HepG2 (cell line): Measurements from ENCODE around the gene DENND2A. TPM values are rescaled to one million over a fixed set of nuclear protein-coding genes. Genes with fewer than 3 reads are reported as not detected.
A peak's percentile ranks its signal among the peaks of the same experiment; 100 is the strongest.

Source experiments
- ATAC-seq: fragments of 200-7000 bp; cut with Tn5 transposase; 3 replicates; pipeline ENCODE4 v1.9.1; 2020; ENCODE audit warnings: mild to moderate bottlenecking, moderate library complexity
- BruUV-seq: library from RNA; stranded (reverse); fragments of 400-500 nt; replicated peaks from 2 replicates; lab custom pipeline; 2021; lab: Mats Ljungman, UMichigan
- CTCF ChIA-PET: fragments of 300-600 bp; formaldehyde crosslinking; extraction: SDS; loops from one replicate; lab custom pipeline; 2021; ENCODE audit warnings: low total read pairs, inconsistent platforms, low intra/inter-chr PET ratio; lab: Yijun Ruan, JAX
- POLR2A ChIA-PET: fragments of 350-600 bp; sonication (Branson Sonifier 250); formaldehyde crosslinking; loops from one replicate; lab custom pipeline; 2020; ENCODE audit warnings: antibody characterized with exemption, inconsistent platforms; lab: Yijun Ruan, JAX
- DNase-seq: peaks from one replicate; pipeline ENCODE4 v3.0.0-alpha.2; 2015; ENCODE audit warnings: low spot score
- FAIRE-seq: peaks from 3 replicates; lab custom pipeline; 2011; peaks lifted over from hg19 to GRCh38; lab: Jason Lieb, UNC
- H2AFZ ChIP-seq: one replicate; pipeline ENCODE4 v1.6.1; 2011; ENCODE audit warnings: low read length, inconsistent platforms
- H3K27ac ChIP-seq: fragments of 300-600 bp; 3 replicates; pipeline ENCODE4 v1.8.0; 2011; ENCODE audit warnings: mixed run types, mild to moderate bottlenecking, mixed read lengths, low read length, inconsistent platforms; ENCODE audit not compliant: insufficient read depth; ENCODE audit errors: extremely low read length
- H3K27me3 ChIP-seq, 2 experiments: fragments of 200-600 bp in 1 of 2; 2 replicates in 1 of 2; 3 replicates in 1 of 2; pipeline versions ENCODE4 v1.6.0 to v1.8.0; 2011; ENCODE audit warnings: low read length in 2 of 2, mild to moderate bottlenecking in 2 of 2, moderate library complexity in 2 of 2, inconsistent platforms in 1 of 2; ENCODE audit not compliant: insufficient read depth in 2 of 2, control insufficient read depth in 1 of 2
- H3K36me3 ChIP-seq, 2 experiments: fragments of 200-600 bp in 1 of 2; replicated peaks in 1 of 2; 2 replicates in 1 of 2; 3 replicates in 1 of 2; pipeline versions ENCODE4 v1.5.1 to v1.8.0; 2011; ENCODE audit warnings: low read length in 2 of 2, inconsistent platforms in 1 of 2; ENCODE audit not compliant: insufficient read depth in 2 of 2, control insufficient read depth in 1 of 2
- H3K4me1 ChIP-seq: 2 replicates; pipeline ENCODE4 v1.5.1; 2012; ENCODE audit warnings: low read length, inconsistent platforms; ENCODE audit not compliant: insufficient read depth
- H3K4me2 ChIP-seq: 2 replicates; pipeline ENCODE4 v1.6.0; 2011; ENCODE audit warnings: low read depth, low read length, inconsistent platforms
- H3K4me3 ChIP-seq, 3 experiments: fragments of 200-600 bp in 1 of 3; sonication (generic), shearing (Covaris generic) in 1 of 3; replicated peaks in 1 of 3; 2 replicates each; pipeline ENCODE4 v1.5.1; 2011 to 2016; ENCODE audit warnings: low read length in 3 of 3, inconsistent platforms in 2 of 3, low read depth in 2 of 3, mild to moderate bottlenecking in 2 of 3, control low read depth in 1 of 3, mixed read lengths in 1 of 3; ENCODE audit not compliant: insufficient read depth in 1 of 3
- H3K79me2 ChIP-seq: one replicate; pipeline ENCODE4 v1.6.1; 2011; ENCODE audit warnings: low read length, inconsistent platforms; ENCODE audit not compliant: insufficient read depth
- H3K9ac ChIP-seq: 2 replicates; pipeline ENCODE4 v1.6.0; 2011; ENCODE audit warnings: mild to moderate bottlenecking, low read depth, low read length, inconsistent platforms; ENCODE audit not compliant: insufficient read depth
- H3K9me3 ChIP-seq: 2 replicates; pipeline ENCODE4 v1.5.1; 2012; ENCODE audit warnings: mild to moderate bottlenecking, low read length
- H4K20me1 ChIP-seq: 2 replicates; pipeline ENCODE4 v1.6.0; 2011; ENCODE audit warnings: inconsistent platforms, mild to moderate bottlenecking, low read length, moderate library complexity; ENCODE audit not compliant: insufficient read depth
- CEBPZ ChIP-seq: IDR thresholded peaks from 2 replicates; pipeline ENCODE4 v1.6.1; 2012; ENCODE audit warnings: low read length, improper control_type of control experiment
- EED ChIP-seq: sonication (generic); formaldehyde crosslinking; IDR thresholded peaks from 2 replicates; pipeline ENCODE4 v1.5.0; 2020; ENCODE audit warnings: mild to moderate bottlenecking, missing genetic modification reagents
- ELF3 ChIP-seq: IDR thresholded peaks from 2 replicates; pipeline ENCODE4 v1.6.1; 2016; ENCODE audit warnings: missing genetic modification reagents, missing compliant biosample characterization
- GATAD2A ChIP-seq: IDR thresholded peaks from 2 replicates; pipeline ENCODE4 v1.6.1; 2016
- IKZF4 ChIP-seq: sonication (generic); formaldehyde crosslinking; IDR thresholded peaks from 2 replicates; pipeline ENCODE4 v1.5.1; 2020; ENCODE audit warnings: borderline replicate concordance, mild to moderate bottlenecking, low read depth, missing genetic modification reagents; ENCODE audit errors: not compliant biosample characterization
- JDP2 ChIP-seq: sonication (generic); formaldehyde crosslinking; IDR thresholded peaks from 2 replicates; pipeline ENCODE4 v1.8.1; 2022; ENCODE audit warnings: missing genetic modification reagents, borderline replicate concordance
- KDM4B ChIP-seq: sonication (generic); formaldehyde crosslinking; IDR thresholded peaks from 2 replicates; pipeline ENCODE4 v1.4.0; 2020; ENCODE audit warnings: missing genetic modification reagents
- MED1 ChIP-seq: sonication (generic); formaldehyde crosslinking; IDR thresholded peaks from 2 replicates; pipeline ENCODE4 v1.4.0; 2020; ENCODE audit warnings: missing genetic modification reagents
- MZF1 ChIP-seq: sonication (generic); formaldehyde crosslinking; IDR thresholded peaks from 2 replicates; pipeline ENCODE4 v1.8.1; 2023; ENCODE audit warnings: mild to moderate bottlenecking, missing genetic modification reagents, borderline replicate concordance
- NFE2L1 ChIP-seq: sonication (generic); formaldehyde crosslinking; IDR thresholded peaks from 2 replicates; pipeline ENCODE4 v1.4.0; 2020; ENCODE audit warnings: missing genetic modification reagents, mild to moderate bottlenecking, borderline replicate concordance
- ZBTB25 ChIP-seq: IDR thresholded peaks from 2 replicates; pipeline ENCODE4 v1.6.1; 2018; ENCODE audit warnings: missing genetic modification reagents
- ZNF282 ChIP-seq: fragments of 450-650 bp; IDR thresholded peaks from 2 replicates; pipeline ENCODE4 v1.6.1; 2018; ENCODE audit not compliant: partially characterized antibody
- ZNF780A ChIP-seq: sonication (generic); formaldehyde crosslinking; IDR thresholded peaks from 2 replicates; pipeline ENCODE4 v1.8.0; 2022; ENCODE audit warnings: mild to moderate bottlenecking, missing genetic modification reagents, moderate library complexity
- WGBS: methylation state at CpG from one replicate; pipeline ENCODE4 v1.1.6; 2017; ENCODE audit warnings: low lambda C conversion rate; 5-methylcytosine and 5-hydroxymethylcytosine counted together
- in situ Hi-C: cut with HindIII; loops from 2 replicates; pipeline ENCODE4 v1.10.0; 2017; ENCODE audit warnings: low pct_unique_long_range_greater_than_20kb; ENCODE audit not compliant: extremely low pct_ligation_motif_present
- intact Hi-C: fragments of 100-400 bp; cut with micrococcal nuclease; formaldehyde crosslinking; loops from one replicate; pipeline ENCODE4 v1.10.0; 2022; ENCODE audit not compliant: unreplicated experiment
- polyA plus RNA-seq, 8 experiments: library from polyadenylated mRNA; depleted of rRNA in 3 of 8; stranded (reverse) in 7 of 8; unstranded in 1 of 8; fragments of >200 nt; fragmentation: Illumina TruSeq in 4 of 8; extraction: Trizol in 4 of 8; gene quantifications; 2 replicates each; pipeline versions ENCODE4 v1.2.1 to v1.2.3, GENCODE V29; 2011 to 2016; ENCODE audit warnings: low read depth in 4 of 8, missing spikeins in 1 of 8, mixed read lengths in 1 of 8; ENCODE audit not compliant: insufficient read depth in 1 of 8
- total RNA-seq, 5 experiments: library from RNA; depleted of rRNA; stranded (reverse); fragments of >200 nt; fragmentation: Illumina TruSeq; extraction: Trizol; gene quantifications; 2 replicates each; pipeline ENCODE4 v1.2.3, GENCODE V29; 2016; ENCODE audit warnings: low read depth in 1 of 5
- TF ChIP-seq, protein P1 (sequence below): IDR thresholded peaks from 2 replicates; pipeline ENCODE4 v1.6.1; 2016; ENCODE audit warnings: missing compliant biosample characterization, missing genetic modification reagents, borderline replicate concordance
- TF ChIP-seq, protein P2 (sequence below): sonication (generic); formaldehyde crosslinking; IDR thresholded peaks from 2 replicates; pipeline ENCODE4 v1.9.0; 2022; ENCODE audit warnings: low read depth, missing genetic modification reagents

DENND2A gene
- total and polyA plus RNA-seq, 2 of the 13 experiments (the other 11 are each of a cell fraction or from before 2014, with no cell fraction given), result not detected

DNA sequence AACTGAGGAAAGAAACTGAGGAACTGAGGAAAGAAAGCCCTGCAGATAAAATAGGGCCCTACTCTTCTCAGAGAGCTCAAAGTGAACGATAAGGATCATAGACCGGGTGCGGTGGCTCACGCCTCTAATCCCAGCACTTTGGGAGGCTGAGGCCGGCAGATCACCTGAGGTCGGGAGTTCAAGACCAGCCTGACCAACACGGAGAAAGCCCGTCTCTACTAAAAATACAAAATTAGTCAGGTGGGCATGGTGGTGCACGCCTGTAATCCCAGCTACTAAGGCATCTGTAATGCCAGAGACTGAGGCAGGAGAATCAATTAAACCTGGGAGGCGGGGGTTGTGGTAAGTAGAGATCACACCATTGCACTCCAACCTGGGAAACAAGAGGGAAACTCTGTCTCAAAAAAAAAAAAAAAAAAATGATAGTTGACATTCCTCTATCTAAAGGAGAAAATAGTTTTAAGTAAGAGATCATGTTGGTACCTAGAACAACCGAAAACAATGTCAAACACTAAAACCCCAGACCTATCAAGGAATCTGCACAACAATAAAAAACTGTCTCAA, 163.8 kb downstream of the DENND2A start (continued):
- TF ChIP-seq, protein P1, sequence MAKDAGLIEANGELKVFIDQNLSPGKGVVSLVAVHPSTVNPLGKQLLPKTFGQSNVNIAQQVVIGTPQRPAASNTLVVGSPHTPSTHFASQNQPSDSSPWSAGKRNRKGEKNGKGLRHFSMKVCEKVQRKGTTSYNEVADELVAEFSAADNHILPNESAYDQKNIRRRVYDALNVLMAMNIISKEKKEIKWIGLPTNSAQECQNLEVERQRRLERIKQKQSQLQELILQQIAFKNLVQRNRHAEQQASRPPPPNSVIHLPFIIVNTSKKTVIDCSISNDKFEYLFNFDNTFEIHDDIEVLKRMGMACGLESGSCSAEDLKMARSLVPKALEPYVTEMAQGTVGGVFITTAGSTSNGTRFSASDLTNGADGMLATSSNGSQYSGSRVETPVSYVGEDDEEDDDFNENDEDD, result no peak
- TF ChIP-seq NFE2L1 (CRISPR knock-in tag) (no peak), KDM4B (no peak)
- TF ChIP-seq, all 625 proteins: peak for 0

DNA sequence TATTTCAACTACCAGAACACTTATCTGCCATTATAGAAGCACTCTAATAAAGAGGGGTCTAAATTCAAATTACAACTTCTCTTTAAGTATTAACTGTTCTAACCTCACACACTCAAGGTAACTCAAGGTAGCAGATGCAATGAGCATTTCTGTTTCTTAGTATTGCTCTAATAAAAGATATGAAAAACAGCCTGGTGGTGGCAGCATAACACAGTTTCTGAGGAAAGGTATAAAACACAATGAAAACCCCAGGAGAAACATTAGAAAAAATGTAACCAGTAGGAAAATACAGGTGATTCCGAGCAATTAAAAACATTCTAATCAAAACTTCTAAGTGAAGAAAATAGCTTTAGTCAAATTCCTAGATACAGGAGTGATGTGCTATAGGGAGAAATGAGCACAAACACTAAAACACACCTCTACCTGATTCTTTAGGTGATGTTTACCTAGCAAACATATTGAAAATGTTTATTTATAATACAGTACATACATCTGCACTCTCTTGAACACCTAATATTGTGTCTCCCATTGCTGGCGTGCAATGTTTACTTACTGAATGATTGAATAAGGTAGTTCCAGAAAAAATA, 164.8 kb downstream of the DENND2A start:
- BruUV-seq, result no TSS peak
- Histone ChIP-seq H3K27me3 (no peaks in the 10 kb centered on the region), H3K4me3 (no peak overlapping the region), H3K9ac (no peak overlapping the region), H3K9me3 (no peaks in the 10 kb centered on the region), H2AFZ (no peak overlapping the region), H3K36me3 (peaks cover 0 to 9% of the 10 kb centered on the region in 2 experiments; a peak in 1 of 5 replicates), H3K4me2 (no peak overlapping the region), H3K4me1 (peaks cover 28% of the 10 kb centered on the region), H3K79me2 (peaks cover 67% of the 10 kb centered on the region), H4K20me1 (peaks cover 33% of the 10 kb centered on the region), H3K27ac (no peak overlapping the region)
- no peak for FAIRE-seq
- in situ Hi-C loops, result no loop called here
- POLR2A ChIA-PET, result interaction anchor here (0.7 kb wide), 1 partner anchor 427 kb away, joined by 3 read pairs; no protein-coding TSS in a partner anchor
- WGBS, result 34% methylated on average over 2 of the region's 2 CpGs
- intact Hi-C loops, result loop anchor here (1.0 kb wide), 1 partner anchor 17 kb away; no protein-coding TSS in a partner anchor
- no peak for ATAC-seq
- CTCF ChIA-PET, result interaction anchor here (0.7 to 1.9 kb wide), 4 partner anchors 17 to 178 kb away, joined by 3 to 22 read pairs (median 4); no protein-coding TSS in a partner anchor
- peak; percentile 46 for DNase-seq
- TF ChIP-seq GATAD2A (0 out of 2 replicates have a peak, but pooled peaks have one; percentile 11), JDP2 (CRISPR knock-in tag) (no peak), IKZF4 (no peak), MZF1 (CRISPR knock-in tag) (no peak), ZNF780A (CRISPR knock-in tag) (no peak), ZNF282 (no peak), ZBTB25 (CRISPR knock-in tag) (no peak), EED (CRISPR knock-in tag) (no peak), MED1 (CRISPR knock-in tag) (no peak), ELF3 (CRISPR knock-in tag) (no peak), CEBPZ (no peak)
- TF ChIP-seq, protein P2, sequence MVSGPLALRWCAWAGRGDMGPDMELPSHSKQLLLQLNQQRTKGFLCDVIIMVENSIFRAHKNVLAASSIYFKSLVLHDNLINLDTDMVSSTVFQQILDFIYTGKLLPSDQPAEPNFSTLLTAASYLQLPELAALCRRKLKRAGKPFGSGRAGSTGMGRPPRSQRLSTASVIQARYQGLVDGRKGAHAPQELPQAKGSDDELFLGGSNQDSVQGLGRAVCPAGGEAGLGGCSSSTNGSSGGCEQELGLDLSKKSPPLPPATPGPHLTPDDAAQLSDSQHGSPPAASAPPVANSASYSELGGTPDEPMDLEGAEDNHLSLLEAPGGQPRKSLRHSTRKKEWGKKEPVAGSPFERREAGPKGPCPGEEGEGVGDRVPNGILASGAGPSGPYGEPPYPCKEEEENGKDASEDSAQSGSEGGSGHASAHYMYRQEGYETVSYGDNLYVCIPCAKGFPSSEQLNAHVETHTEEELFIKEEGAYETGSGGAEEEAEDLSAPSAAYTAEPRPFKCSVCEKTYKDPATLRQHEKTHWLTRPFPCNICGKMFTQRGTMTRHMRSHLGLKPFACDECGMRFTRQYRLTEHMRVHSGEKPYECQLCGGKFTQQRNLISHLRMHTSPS (CRISPR knock-in tag), result no peak
